WI38 (cell line): Measurements from ENCODE around the gene B3GALNT1.
"Not testable (repeated sequence)": the region's sequence is repeated elsewhere in the genome, so short reads cannot be mapped to it uniquely, and the experiment has no call there.

Experiments
- H3K4me3 ChIP-seq: 2 replicates; pipeline ENCODE4 v1.5.1; 2011; ENCODE audit warnings: low read depth, mild to moderate bottlenecking, control low read depth, low read length
- TF ChIP-seq, protein P1 (sequence below): IDR thresholded peaks from 2 replicates; pipeline ENCODE4 v1.5.1; 2012; ENCODE audit warnings: low read depth, mild to moderate bottlenecking, control low read depth, low read length

Gene B3GALNT1

DNA sequence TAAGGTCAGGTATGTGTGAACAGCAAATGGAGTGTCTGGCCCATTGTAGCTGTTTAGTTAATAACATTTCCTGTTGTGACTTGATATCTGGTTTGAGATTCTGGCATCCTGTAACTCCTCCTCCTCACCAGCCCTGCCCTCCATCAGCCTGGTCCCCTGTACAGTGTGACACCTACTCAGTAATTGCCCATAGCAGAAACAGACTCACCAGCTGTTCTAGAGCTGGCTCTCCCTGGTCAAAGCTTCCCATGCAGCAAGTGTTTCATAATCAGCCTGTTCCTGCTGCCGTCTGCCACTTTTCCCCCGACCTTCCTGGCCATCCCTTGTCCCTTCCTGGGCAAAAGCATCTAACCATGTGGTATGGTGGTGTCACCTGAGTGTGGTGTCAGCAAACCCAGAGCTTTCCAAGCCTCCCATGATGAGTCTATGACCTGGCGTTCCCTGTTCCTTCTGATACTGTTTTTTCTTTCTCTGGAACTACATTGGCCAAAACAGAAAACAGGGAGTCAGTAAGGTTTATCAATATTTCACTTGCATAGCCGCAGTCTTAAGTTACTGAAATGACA lies 55.4 kb downstream of the B3GALNT1 start:
- no peak overlapping the region for H3K4me3 ChIP-seq
- TF ChIP-seq, protein P1, sequence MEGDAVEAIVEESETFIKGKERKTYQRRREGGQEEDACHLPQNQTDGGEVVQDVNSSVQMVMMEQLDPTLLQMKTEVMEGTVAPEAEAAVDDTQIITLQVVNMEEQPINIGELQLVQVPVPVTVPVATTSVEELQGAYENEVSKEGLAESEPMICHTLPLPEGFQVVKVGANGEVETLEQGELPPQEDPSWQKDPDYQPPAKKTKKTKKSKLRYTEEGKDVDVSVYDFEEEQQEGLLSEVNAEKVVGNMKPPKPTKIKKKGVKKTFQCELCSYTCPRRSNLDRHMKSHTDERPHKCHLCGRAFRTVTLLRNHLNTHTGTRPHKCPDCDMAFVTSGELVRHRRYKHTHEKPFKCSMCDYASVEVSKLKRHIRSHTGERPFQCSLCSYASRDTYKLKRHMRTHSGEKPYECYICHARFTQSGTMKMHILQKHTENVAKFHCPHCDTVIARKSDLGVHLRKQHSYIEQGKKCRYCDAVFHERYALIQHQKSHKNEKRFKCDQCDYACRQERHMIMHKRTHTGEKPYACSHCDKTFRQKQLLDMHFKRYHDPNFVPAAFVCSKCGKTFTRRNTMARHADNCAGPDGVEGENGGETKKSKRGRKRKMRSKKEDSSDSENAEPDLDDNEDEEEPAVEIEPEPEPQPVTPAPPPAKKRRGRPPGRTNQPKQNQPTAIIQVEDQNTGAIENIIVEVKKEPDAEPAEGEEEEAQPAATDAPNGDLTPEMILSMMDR, result no peak

DNA sequence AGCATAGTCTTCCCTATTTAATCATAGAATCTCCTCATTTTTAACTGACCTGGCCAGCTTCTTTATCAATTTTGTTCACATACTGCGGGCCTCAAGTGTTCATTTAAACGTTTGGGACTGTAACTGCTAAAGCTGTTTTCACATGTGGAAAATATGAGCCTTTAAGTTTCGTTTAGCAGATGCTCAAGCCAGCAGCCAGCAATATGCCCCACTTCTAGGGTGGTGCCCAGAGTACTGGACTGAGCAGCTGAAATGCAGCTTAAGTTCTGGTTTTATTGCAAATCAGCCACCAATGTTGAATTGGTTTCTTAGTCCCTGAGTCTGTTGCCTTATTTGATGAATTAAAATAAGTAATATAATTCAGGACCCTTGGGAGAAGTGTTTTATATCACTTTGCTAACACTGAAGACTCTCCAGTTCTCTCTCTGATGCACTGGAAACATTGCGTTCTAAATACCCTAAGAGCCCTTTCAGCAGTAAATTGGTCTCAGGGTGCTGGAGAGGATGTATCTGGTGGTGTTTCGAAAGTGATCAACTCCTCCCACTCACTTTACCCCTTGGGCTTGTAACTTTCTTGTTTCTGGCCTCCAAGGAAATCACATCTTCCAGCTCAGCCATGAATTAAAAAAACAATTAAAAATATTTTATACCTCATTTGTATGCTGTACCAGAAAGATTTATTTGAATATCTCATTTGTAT lies 61.7 kb downstream of the B3GALNT1 start:
- no peak overlapping the region for H3K4me3 ChIP-seq
- TF ChIP-seq, protein P1, result no peak

DNA sequence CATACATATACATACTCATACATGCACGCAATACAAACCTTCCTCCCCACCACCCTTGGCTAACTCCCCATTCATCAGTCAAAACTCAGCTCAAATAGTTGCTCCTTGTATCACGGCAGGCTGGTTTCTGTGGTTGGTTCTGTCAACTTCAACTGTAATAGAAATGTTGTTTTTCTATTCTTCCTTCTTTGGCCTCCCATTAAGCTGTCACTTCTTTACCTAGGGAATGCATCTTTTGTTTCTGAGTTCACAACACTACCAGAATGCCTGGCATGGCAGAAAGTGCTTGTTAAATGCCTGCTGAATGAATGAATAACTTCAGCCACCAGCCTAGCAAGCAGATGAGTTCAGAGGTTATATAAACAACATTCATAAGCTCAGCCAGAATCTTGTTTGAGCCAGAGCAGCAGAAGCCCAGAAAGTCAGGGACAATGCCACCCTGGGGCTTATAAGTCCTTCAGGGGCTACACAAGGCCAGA lies 63.1 kb downstream of the B3GALNT1 start:
- no peak overlapping the region for H3K4me3 ChIP-seq
- TF ChIP-seq, protein P1, result no peak

DNA sequence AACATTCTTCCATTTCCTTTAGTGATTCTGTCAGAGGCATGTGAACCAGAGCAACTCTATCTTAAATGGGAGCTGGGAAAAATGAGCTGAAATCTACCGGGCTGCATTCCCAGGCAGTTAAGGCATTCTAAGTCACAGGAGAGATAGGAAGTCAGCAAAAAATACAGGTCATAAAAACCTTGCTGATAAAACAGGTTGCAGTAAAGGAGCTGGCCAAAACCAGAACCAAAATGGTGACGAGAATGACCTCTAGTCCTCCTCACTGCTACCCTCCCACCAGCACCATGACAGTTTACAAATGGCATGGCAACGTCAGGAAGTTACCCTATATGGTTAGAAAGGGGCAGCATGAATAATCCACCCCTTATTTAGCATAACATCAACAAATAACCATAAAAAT lies 66.4 kb downstream of the B3GALNT1 start:
- H3K4me3 ChIP-seq, result no peak overlapping the region
- TF ChIP-seq, protein P1, result no peak

DNA sequence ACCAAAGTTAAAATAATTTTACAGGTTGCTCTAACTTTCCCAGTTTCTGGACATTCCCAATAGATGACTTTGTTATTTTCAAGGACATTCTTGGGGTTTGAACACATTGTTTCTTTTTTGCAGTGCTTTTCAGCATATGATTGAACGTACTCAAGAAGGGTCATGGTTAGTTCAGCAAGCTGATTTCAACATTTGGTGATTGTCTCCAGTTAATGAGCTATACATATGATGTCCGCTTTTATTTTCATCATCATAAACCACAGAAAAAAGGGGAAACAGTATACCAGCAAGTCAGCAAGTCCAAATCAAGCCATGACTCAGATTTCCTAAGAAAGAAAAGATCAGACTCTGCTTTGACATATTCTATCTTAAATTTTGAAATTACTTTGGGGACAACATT lies 69.4 kb downstream of the B3GALNT1 start:
- TF ChIP-seq, protein P1, result no peak
- H3K4me3 ChIP-seq, result no peak overlapping the region

DNA sequence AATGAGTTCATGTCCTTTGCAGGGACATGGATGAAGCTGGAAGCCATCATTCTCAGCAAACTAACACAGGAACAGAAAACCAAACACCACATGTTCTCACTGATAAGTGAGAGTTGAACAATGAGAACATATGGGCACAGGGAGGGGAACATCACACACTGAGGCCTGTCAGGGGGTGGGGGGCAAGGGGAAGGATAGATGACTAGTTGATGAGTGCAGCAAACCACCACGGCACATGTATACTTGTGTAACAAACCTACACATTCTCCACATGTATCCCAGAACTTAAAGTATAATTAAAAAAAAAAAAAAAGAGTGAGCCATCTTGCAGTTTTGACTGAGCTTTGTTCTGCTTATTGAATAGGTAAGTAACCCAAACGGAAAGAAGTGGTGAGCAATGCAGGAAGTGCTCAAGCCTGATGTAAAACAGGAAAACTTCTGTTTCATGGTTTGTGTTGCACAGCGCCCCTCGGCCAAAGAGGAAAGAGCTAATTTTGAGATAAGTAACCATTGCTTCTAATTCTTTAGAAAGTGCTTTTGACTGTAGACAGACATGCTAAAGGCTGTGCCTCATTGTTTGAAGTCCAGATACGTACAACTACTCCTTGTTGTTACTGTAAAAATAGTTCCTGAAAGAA lies 70.1 kb downstream of the B3GALNT1 start:
- H3K4me3 ChIP-seq, result not testable (repeated sequence)
